Measurements from ENCODE around the gene METTL8. TPM values are rescaled to one million over a fixed set of nuclear protein-coding genes. Genes with fewer than 3 reads are reported as not detected.
A peak's percentile ranks its signal among the peaks of the same experiment; 100 is the strongest.

Gene METTL8
- total RNA-seq, 2 donors from 2014 or later = 19.4 to 20.0 TPM

DNA sequence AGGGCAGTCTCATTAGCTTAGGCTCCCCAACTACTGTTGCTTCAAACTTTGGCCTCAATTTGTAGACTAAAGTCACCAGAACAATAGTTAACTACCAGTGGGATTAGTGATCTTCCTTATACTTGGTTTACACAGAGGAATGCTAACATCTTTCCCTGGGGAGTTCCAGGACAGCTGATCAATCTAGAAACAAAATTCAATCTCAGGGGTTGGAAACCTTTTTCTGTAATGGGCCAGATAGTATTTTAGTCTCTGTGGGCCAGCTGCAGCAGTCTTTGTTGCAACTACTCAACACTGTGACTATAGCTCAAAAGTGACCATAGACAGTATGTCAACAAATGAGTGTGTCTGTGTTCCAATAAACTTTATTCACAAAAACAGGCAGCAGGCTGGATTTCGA lies 85.7 kb downstream of the METTL8 start:
- intact Hi-C loops (cut with DNase I) = no loop called here
- H3K27me3 ChIP-seq = no peaks in the 10 kb centered on the region

DNA sequence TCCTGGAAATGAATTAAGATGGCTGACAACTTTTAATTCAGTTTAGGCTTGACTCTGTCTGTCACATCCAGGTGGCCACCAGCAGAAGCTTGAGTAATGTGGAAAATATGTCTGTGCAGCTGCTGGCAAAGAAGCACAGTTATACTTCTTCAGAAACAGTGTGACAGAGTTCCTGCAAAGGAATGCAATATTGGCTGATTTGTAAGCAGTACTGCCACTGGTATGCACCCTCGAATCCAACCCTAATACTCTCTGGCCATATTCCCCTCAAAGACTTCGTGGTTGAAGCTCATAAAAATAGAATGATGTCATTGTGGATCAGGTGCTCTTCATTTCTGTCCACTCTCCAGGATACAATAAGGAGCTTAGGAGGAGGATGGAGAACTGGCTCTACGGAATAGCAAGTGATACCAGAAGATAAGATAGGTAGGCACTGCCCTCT lies 86.2 kb downstream of the METTL8 start:
- no peak for DNase-seq
- intact Hi-C loops (cut with DNase I) = no loop called here
- Histone ChIP-seq H3K27ac (peak overlapping the region; percentile 44), H3K4me3 (no peak overlapping the region), H3K9ac (ENCODE audit: low read depth in 2 of 2, low read length in 2 of 2) (no peak overlapping the region), H3K27me3 (no peaks in the 10 kb centered on the region), H3K36me3 (no peaks in the 10 kb centered on the region), H3K4me1 (no peaks in the 10 kb centered on the region), H3K9me3 (no peaks in the 10 kb centered on the region)
- TF ChIP-seq, protein P1, sequence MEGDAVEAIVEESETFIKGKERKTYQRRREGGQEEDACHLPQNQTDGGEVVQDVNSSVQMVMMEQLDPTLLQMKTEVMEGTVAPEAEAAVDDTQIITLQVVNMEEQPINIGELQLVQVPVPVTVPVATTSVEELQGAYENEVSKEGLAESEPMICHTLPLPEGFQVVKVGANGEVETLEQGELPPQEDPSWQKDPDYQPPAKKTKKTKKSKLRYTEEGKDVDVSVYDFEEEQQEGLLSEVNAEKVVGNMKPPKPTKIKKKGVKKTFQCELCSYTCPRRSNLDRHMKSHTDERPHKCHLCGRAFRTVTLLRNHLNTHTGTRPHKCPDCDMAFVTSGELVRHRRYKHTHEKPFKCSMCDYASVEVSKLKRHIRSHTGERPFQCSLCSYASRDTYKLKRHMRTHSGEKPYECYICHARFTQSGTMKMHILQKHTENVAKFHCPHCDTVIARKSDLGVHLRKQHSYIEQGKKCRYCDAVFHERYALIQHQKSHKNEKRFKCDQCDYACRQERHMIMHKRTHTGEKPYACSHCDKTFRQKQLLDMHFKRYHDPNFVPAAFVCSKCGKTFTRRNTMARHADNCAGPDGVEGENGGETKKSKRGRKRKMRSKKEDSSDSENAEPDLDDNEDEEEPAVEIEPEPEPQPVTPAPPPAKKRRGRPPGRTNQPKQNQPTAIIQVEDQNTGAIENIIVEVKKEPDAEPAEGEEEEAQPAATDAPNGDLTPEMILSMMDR (IDR thresholded peaks at IDR 0.05) = no peak

More for the DNA sequence above, 85.7 kb downstream of the METTL8 start:
- no peaks in the 10 kb centered on the region for H3K36me3 ChIP-seq
- no peak overlapping the region for H3K9ac ChIP-seq (ENCODE audit: low read depth in 2 of 2, low read length in 2 of 2)
- H3K4me1 ChIP-seq = no peaks in the 10 kb centered on the region
- TF ChIP-seq, protein P1 (IDR thresholded peaks at IDR 0.05) = no peak
- no peaks in the 10 kb centered on the region for H3K9me3 ChIP-seq
- no peak overlapping the region for H3K4me3 ChIP-seq
- H3K27ac ChIP-seq = no peak overlapping the region
- no peak for DNase-seq

DNA sequence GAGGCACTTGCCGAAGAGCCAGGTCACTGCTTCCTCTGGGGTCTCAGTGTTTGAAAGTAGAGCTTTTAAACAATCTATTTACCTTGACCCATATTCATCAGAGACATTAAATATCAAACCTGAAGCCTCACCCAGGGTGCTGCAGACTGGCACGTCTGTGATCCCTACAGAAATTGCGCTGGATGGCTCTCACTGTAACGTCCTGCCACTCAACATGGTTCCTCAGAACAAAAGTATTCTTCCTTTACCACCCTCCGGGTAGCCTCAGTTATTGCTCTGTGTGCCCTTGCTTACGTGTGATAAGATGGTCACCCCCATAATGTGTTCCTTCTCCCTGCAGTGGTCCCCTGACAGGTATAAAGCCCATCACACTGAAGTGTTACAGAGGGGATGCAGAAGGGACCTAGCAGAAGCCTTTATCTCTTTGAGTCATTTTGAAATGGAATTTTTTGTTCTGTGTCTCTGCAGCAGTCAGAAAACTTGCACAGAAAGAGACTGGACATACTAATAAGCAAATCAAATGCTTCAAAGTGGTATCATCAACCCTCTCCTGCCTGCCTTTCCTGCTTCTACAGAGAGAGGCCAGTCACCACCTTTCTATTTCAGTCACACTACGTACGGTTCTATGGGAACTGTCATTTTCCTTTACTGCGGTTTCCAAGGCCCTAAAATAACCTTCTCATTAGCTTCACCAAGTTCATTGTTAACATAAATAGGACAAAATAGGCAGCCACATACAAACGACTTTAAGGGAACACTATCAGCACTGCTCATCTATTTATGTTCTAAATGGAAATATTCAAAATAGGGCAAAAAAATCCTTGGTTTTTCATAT lies 86.8 kb downstream of the METTL8 start:
- Histone ChIP-seq H3K9me3 (no peaks in the 10 kb centered on the region), H3K27me3 (no peaks in the 10 kb centered on the region), H3K36me3 (no peaks in the 10 kb centered on the region), H3K9ac (ENCODE audit: low read depth in 2 of 2, low read length in 2 of 2) (peak overlapping the region in 1 of 2 donors; percentile 61), H3K4me1 (no peaks in the 10 kb centered on the region), H3K27ac (peak overlapping the region; percentile 44), H3K4me3 (no peak overlapping the region)
- intact Hi-C loops (cut with DNase I) = no loop called here
- no peak for DNase-seq
- TF ChIP-seq, protein P1 (IDR thresholded peaks at IDR 0.05) = no peak

DNA sequence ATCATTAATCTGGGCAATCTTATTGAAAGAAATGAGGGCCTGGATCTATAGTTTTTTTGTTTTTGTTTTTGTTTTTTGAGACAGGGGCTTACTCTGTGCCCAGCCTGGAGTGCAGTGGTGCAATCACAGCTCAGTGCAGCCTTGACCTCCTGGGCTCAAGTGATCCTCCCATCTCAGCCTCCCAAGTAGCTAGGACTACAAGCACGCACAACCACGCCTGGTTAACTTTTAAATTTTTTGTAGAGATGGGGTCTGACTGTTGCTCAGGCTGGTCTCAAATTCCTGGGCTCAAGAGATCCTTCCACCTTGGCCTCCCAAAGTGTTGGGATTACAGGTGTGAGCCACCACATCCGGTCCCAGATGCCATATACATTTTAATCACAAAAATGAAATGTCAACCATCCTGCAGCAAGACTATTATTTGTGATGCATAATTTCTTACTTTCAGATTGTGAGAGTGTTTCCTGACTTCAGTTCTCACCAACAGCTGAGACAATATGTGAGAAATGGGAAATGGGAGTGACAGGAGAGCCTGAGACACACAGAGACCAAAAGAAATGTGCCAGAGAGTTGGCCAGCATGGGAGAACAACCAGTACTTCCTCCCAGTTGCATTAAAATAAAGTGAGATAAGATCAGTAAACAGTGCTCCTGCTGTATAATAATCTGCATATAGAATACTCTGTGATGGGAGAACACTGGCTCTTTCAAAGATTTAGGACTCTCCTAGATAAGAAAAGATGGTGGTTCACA lies 87.6 kb downstream of the METTL8 start:
- TF ChIP-seq, protein P1 (IDR thresholded peaks at IDR 0.05) = no peak
- no peaks in the 10 kb centered on the region for H3K9me3 ChIP-seq
- DNase-seq = peak; percentile 31
- H3K4me1 ChIP-seq = no peaks in the 10 kb centered on the region
- H3K27ac ChIP-seq = peak overlapping the region; percentile 44
- H3K4me3 ChIP-seq = no peak overlapping the region
- intact Hi-C loops (cut with DNase I) = no loop called here
- peak overlapping the region in 1 of 2 donors; percentile 61 for H3K9ac ChIP-seq (ENCODE audit: low read depth in 2 of 2, low read length in 2 of 2)
- no peaks in the 10 kb centered on the region for H3K36me3 ChIP-seq
- no peaks in the 10 kb centered on the region for H3K27me3 ChIP-seq

DNA sequence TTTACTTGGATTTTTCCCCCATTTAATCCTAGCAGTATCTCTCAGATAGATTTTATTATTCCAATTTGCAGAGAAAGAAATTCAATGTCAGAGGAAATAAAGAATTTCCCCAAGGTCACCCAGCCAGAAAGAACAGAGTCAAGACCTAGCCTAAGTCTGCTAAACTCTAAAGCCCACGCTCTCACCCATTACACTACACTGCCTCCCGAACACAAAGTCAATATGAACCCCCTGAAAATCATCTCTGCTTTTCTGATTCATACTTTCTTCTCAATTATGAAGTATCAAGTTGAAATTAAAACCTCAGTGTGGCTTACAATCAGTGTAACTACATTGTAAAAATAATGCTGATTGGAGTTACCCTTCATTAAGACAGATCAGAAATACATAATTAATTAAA lies 89.6 kb downstream of the METTL8 start:
- intact Hi-C loops (cut with DNase I) = no loop called here
- no peaks in the 10 kb centered on the region for H3K27me3 ChIP-seq
- H3K4me1 ChIP-seq = no peaks in the 10 kb centered on the region
- no peaks in the 10 kb centered on the region for H3K9me3 ChIP-seq
- no peak overlapping the region for H3K9ac ChIP-seq (ENCODE audit: low read depth in 2 of 2, low read length in 2 of 2)
- DNase-seq = no peak
- H3K36me3 ChIP-seq = no peaks in the 10 kb centered on the region
- H3K27ac ChIP-seq = no peak overlapping the region
- H3K4me3 ChIP-seq = no peak overlapping the region
- TF ChIP-seq, protein P1 (IDR thresholded peaks at IDR 0.05) = no peak
